Measurements from ENCODE around the gene GPNMB. TPM values are rescaled to one million over a fixed set of nuclear protein-coding genes. Genes with fewer than 3 reads are reported as not detected.
"Not testable (repeated sequence)": the region's sequence is repeated elsewhere in the genome, so short reads cannot be mapped to it uniquely, and the experiment has no call there.

The GPNMB gene
- total RNA-seq, 4 donors from 2014 or later = 276 to 553 (median 491) TPM

GRCh38 chr7:23214938-23215337, 31.6 kb upstream of the GPNMB start:
- no peak for TF ChIP-seq POLR2AphosphoS5 (IDR thresholded peaks at IDR 0.05)
- TF ChIP-seq POLR2A (IDR thresholded peaks at IDR 0.05) = no peak
- no peak for TF ChIP-seq EP300 (IDR thresholded peaks at IDR 0.05)
- TF ChIP-seq, protein P1, sequence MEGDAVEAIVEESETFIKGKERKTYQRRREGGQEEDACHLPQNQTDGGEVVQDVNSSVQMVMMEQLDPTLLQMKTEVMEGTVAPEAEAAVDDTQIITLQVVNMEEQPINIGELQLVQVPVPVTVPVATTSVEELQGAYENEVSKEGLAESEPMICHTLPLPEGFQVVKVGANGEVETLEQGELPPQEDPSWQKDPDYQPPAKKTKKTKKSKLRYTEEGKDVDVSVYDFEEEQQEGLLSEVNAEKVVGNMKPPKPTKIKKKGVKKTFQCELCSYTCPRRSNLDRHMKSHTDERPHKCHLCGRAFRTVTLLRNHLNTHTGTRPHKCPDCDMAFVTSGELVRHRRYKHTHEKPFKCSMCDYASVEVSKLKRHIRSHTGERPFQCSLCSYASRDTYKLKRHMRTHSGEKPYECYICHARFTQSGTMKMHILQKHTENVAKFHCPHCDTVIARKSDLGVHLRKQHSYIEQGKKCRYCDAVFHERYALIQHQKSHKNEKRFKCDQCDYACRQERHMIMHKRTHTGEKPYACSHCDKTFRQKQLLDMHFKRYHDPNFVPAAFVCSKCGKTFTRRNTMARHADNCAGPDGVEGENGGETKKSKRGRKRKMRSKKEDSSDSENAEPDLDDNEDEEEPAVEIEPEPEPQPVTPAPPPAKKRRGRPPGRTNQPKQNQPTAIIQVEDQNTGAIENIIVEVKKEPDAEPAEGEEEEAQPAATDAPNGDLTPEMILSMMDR (IDR thresholded peaks at IDR 0.05) = no peak
- Histone ChIP-seq H3K4me3 (no peak overlapping the region), H3K36me3 (no peaks in the 10 kb centered on the region), H3K27me3 (no peaks in the 10 kb centered on the region), H3K27ac (no peak overlapping the region), H3K9me3 (no peaks in the 10 kb centered on the region), H3K4me1 (no peaks in the 10 kb centered on the region)
- DNase-seq (ENCODE audit: low spot score in 2 of 2) = no peak
- 89% methylated on average over 6 of the region's 6 CpGs for whole genome bisulfite sequencing

GRCh38 chr7:23216021-23216420, 30.6 kb upstream of the GPNMB start:
- no peaks in the 10 kb centered on the region for H3K9me3 ChIP-seq
- no peaks in the 10 kb centered on the region for H3K36me3 ChIP-seq
- 88% methylated on average over 2 of the region's 2 CpGs for WGBS
- no peak overlapping the region for H3K27ac ChIP-seq
- peaks cover 5% of the 10 kb centered on the region for H3K4me1 ChIP-seq
- no peak for TF ChIP-seq EP300 (IDR thresholded peaks at IDR 0.05)
- TF ChIP-seq, protein P1 (IDR thresholded peaks at IDR 0.05) = no peak
- no peak for TF ChIP-seq POLR2A (IDR thresholded peaks at IDR 0.05)
- TF ChIP-seq POLR2AphosphoS5 (IDR thresholded peaks at IDR 0.05) = no peak
- DNase-seq (ENCODE audit: low spot score in 2 of 2) = no peak
- no peak overlapping the region for H3K4me3 ChIP-seq
- no peaks in the 10 kb centered on the region for H3K27me3 ChIP-seq

DNA sequence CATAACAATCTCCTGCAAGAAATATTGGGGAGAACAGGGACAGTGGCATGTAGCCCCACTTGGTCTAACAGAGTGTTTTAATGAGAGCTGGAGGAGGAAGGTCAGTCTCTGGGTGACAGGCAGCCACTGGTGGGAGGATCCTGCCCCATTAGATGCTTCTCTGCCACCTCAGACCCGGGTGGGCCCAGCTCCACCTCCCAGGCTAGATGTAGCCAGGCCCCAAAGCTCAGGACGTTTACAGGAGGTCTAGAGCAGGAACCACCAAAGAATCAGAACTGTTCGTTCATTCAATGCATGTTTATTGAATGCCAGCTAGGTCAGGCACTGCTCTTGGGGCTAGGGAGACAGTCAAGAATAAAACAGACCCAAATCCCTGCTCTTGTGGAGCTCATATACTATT, 28.4 kb upstream of the GPNMB start:
- H3K27me3 ChIP-seq = no peaks in the 10 kb centered on the region
- 81% methylated on average over 3 of the region's 3 CpGs for WGBS

DNA sequence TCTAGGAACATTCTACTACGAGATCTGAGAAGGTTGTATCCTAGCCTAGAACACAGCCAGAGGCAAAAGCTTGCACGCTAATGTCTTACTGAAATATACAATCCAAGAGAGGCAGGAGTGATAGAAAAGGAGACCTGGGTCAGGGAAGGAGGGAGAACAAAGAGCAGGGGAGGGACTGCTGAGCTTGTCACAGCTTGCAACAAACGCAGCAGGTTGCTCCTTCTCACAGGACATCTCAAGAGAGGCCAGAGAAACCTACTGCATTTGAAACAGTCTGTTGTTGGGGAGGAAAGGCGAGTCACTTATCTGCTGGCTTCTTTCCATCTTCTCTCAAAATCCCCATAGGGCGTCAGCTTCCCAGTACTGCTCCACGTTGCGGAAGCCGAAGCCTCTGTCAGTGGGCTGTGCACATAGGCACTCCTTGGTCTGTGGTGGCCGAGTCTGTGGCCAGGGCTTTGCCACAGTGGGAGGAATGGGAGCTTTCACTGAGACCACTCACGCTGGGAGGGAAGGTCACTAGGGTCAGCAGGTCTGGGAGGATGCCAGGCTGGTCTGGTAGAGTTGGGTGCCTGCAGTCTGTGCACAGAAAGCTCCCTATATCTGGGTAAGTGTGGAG, 25.8 kb upstream of the GPNMB start:
- peaks cover 7% of the 10 kb centered on the region for H3K4me1 ChIP-seq
- H3K36me3 ChIP-seq = no peaks in the 10 kb centered on the region
- DNase-seq (ENCODE audit: low spot score in 2 of 2) = no peak
- no peak overlapping the region for H3K27ac ChIP-seq
- H3K27me3 ChIP-seq = no peaks in the 10 kb centered on the region
- TF ChIP-seq, protein P1 (IDR thresholded peaks at IDR 0.05) = no peak
- TF ChIP-seq POLR2AphosphoS5 (IDR thresholded peaks at IDR 0.05) = no peak
- TF ChIP-seq POLR2A (IDR thresholded peaks at IDR 0.05) = no peak
- TF ChIP-seq EP300 (IDR thresholded peaks at IDR 0.05) = no peak
- H3K9me3 ChIP-seq = no peaks in the 10 kb centered on the region
- WGBS = 44% methylated on average over 4 of the region's 10 CpGs
- no peak overlapping the region for H3K4me3 ChIP-seq

More for the DNA sequence above, 28.4 kb upstream of the GPNMB start:
- Histone ChIP-seq H3K4me1 (peaks cover 7% of the 10 kb centered on the region), H3K27ac (no peak overlapping the region), H3K9me3 (no peaks in the 10 kb centered on the region), H3K4me3 (no peak overlapping the region), H3K36me3 (no peaks in the 10 kb centered on the region)
- TF ChIP-seq EP300 (IDR thresholded peaks at IDR 0.05) (no peak), POLR2AphosphoS5 (IDR thresholded peaks at IDR 0.05) (no peak), POLR2A (IDR thresholded peaks at IDR 0.05) (no peak)
- TF ChIP-seq, protein P1 (IDR thresholded peaks at IDR 0.05) = no peak
- DNase-seq (ENCODE audit: low spot score in 2 of 2) = no peak

- no peak for TF ChIP-seq POLR2AphosphoS5 (IDR thresholded peaks at IDR 0.05)
- TF ChIP-seq POLR2A (IDR thresholded peaks at IDR 0.05) = no peak
- no peak for TF ChIP-seq EP300 (IDR thresholded peaks at IDR 0.05)
- TF ChIP-seq, protein P1 (IDR thresholded peaks at IDR 0.05) = no peak
- WGBS = 57% methylated on average over 5 of the region's 5 CpGs
- no peak for DNase-seq (ENCODE audit: low spot score in 2 of 2)
These were observed 24.0 kb upstream of the GPNMB start for GRCh38 chr7:23222439-23223030.

DNA sequence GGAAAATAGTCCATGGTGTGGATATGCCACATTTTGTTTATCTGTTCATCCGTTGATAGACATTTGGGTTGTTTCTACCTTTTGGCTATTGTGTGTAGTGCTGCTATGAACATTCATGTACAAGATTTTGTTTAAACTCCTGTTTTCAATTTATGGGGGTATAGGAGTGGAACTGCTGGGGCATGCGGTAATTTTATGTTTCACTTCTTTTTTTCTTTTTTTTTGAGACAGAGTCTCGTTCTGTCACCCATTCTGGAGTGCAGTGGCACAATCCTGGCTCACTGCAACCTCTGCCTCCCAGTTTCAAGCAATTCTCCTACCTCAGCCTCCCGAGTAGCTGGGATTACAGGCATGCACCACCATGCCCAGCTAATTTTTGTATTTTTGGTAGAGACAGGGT, 22.2 kb upstream of the GPNMB start:
- not testable (repeated sequence) for DNase-seq (ENCODE audit: low spot score in 2 of 2); H3K9me3 ChIP-seq; H3K27ac ChIP-seq; H3K4me1 ChIP-seq; H3K36me3 ChIP-seq; H3K27me3 ChIP-seq; H3K4me3 ChIP-seq
- 88% methylated on average over 4 of the region's 4 CpGs for WGBS

More at GRCh38 chr7:23222439-23223030, 24.0 kb upstream of the GPNMB start:
- Histone ChIP-seq H3K4me3 (no peak overlapping the region), H3K36me3 (no peaks in the 10 kb centered on the region), H3K27me3 (no peaks in the 10 kb centered on the region), H3K4me1 (peaks cover 7% of the 10 kb centered on the region), H3K9me3 (no peaks in the 10 kb centered on the region), H3K27ac (no peak overlapping the region)
